Mammary epithelial cell (primary cell): ENCODE data around the gene SLC22A1.

Experiments used
- CTCF ChIP-seq, 2 donors: IDR thresholded peaks in 1 of 2; conservative IDR thresholded peaks in 1 of 2; 2 replicates each; pipeline ENCODE4 v1.5.1; 2011 to 2012; ENCODE audit warnings: inconsistent platforms in 2 of 2, low read length in 2 of 2, mild to moderate bottlenecking in 2 of 2, control low read depth in 1 of 2, low read depth in 1 of 2; ENCODE audit not compliant: insufficient read depth in 1 of 2; ENCODE audit errors: extremely low read depth in 1 of 2
- EZH2 ChIP-seq: IDR thresholded peaks from 2 replicates; pipeline ENCODE4 v1.6.1; 2012; ENCODE audit warnings: low read length, inconsistent platforms, borderline replicate concordance

GRCh38 chr6:160203522-160203921 lies 81.9 kb downstream of the SLC22A1 start:
- TF ChIP-seq CTCF (conservative IDR thresholded peaks at IDR 0.05 in 1 of 2, IDR thresholded peaks at IDR 0.05 in 1 of 2; ENCODE audit: extremely low read depth in 1 of 2, insufficient read depth in 1 of 2, low read depth in 1 of 2, low read length in 2 of 2), result no peak
- TF ChIP-seq EZH2, result no peak
